Common myeloid progenitor, CD34-positive (primary cell): ENCODE results near the gene APOO.

Experiments used
- CTCF ChIA-PET: fragments of 350-600 bp; sonication (Branson Sonifier 250); formaldehyde crosslinking; loops from one replicate; lab custom pipeline; 2021; ENCODE audit warnings: antibody characterized with exemption; lab: Charles Lee
- POLR2A ChIA-PET: fragments of 350-600 bp; sonication (Branson Sonifier 250); formaldehyde crosslinking; loops from one replicate; lab custom pipeline; 2021; ENCODE audit warnings: antibody characterized with exemption; lab: Charles Lee
- DNase-seq, 3 donors: peaks; one replicate each; pipeline versions ENCODE4 v3.0.0 to v3.0.0-alpha.2; 2013
- H3K27ac ChIP-seq, 2 experiments: 1 replicate in 1 of 2; 2 replicates in 1 of 2; pipeline ENCODE4 v1.7.0; 2013; ENCODE audit warnings: inconsistent platforms in 2 of 2, low read length in 2 of 2, mild to moderate bottlenecking in 2 of 2, low read depth in 1 of 2, moderate library complexity in 1 of 2; ENCODE audit not compliant: severe bottlenecking in 2 of 2, insufficient read depth in 1 of 2, poor library complexity in 1 of 2
- H3K27me3 ChIP-seq, 5 experiments: replicated peaks in 2 of 5; 1 replicate in 3 of 5; 2 replicates in 2 of 5; pipeline versions ENCODE4 v1.6.1 to v1.7.0; 2013; ENCODE audit warnings: low read length in 4 of 5, mild to moderate bottlenecking in 2 of 5, moderate library complexity in 2 of 5, inconsistent platforms in 1 of 5; ENCODE audit not compliant: insufficient read depth in 5 of 5, control insufficient read depth in 4 of 5
- H3K36me3 ChIP-seq, 4 experiments: 1 replicate in 2 of 4; 2 replicates in 2 of 4; pipeline versions ENCODE4 v1.6.1 to v1.7.0; 2013; ENCODE audit warnings: low read length in 3 of 4, control low read depth in 1 of 4, mild to moderate bottlenecking in 1 of 4; ENCODE audit not compliant: control insufficient read depth in 4 of 4, insufficient read depth in 4 of 4
- H3K4me1 ChIP-seq, 4 experiments: 1 replicate in 3 of 4; 2 replicates in 1 of 4; pipeline versions ENCODE4 v1.6.1 to v1.7.1; 2013; ENCODE audit warnings: low read length in 3 of 4, mild to moderate bottlenecking in 3 of 4, control low read depth in 1 of 4, inconsistent platforms in 1 of 4, moderate library complexity in 1 of 4; ENCODE audit not compliant: control insufficient read depth in 4 of 4, insufficient read depth in 4 of 4; ENCODE audit errors: control extremely low read depth in 1 of 4
- H3K4me3 ChIP-seq, 7 experiments: 1 replicate in 4 of 7; 2 replicates in 3 of 7; pipeline versions ENCODE4 v1.5.1 to v1.7.0; 2013; ENCODE audit warnings: mild to moderate bottlenecking in 7 of 7, low read length in 6 of 7, moderate library complexity in 6 of 7, inconsistent platforms in 2 of 7, low read depth in 2 of 7, control low read depth in 1 of 7; ENCODE audit not compliant: insufficient read depth in 4 of 7, control insufficient read depth in 1 of 7; ENCODE audit errors: extremely low read depth in 1 of 7
- H3K9me3 ChIP-seq, 5 experiments: 1 replicate in 4 of 5; 2 replicates in 1 of 5; pipeline versions ENCODE4 v1.6.1 to v1.7.1; 2013; ENCODE audit warnings: low read length in 4 of 5, mild to moderate bottlenecking in 2 of 5, inconsistent platforms in 1 of 5, low read depth in 1 of 5, moderate library complexity in 1 of 5; ENCODE audit not compliant: control insufficient read depth in 4 of 5, insufficient read depth in 2 of 5; ENCODE audit errors: control extremely low read depth in 1 of 5
- WGBS: methylation state at CpG from one replicate; pipeline ENCODE4 v1.1.5; 2013; ENCODE audit not compliant: insufficient coverage; 5-methylcytosine and 5-hydroxymethylcytosine counted together

APOO gene

GRCh38 chrX:23792861-23793553 lies 114.7 kb downstream of the APOO start:
- CTCF ChIA-PET = interaction anchor here (1.3 kb wide), 1 partner anchor 10 kb away, joined by 3 read pairs; the partner anchor contains the start of gene SAT1
- no peak for DNase-seq
- Histone ChIP-seq H3K27ac (no peak overlapping the region), H3K9me3 (no peaks in the 10 kb centered on the region), H3K4me1 (no peaks in the 10 kb centered on the region), H3K4me3 (no peak overlapping the region), H3K27me3 (no peaks in the 10 kb centered on the region), H3K36me3 (no peaks in the 10 kb centered on the region)
- POLR2A ChIA-PET = no interaction called here
- 82% methylated on average over 6 of the region's 6 CpGs for WGBS

DNA sequence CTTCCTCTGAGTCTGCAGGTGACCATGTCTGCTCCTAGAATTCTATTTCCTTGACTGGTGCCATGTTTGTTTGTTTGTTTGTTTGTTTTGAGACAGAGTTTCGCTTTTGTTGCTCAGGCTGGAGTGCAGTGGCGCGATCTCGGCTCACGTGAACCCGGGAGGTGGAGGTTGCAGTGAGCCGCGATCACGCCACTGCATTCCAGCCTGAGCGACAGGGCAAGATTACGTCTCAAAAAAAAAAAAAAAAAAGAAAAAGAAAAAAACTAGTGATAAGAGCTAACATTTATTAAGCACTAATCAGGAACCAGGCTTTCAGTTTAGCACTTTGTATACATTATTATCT lies 117.6 kb downstream of the APOO start:
- H3K4me3 ChIP-seq = no peak overlapping the region
- no peak overlapping the region for H3K27ac ChIP-seq
- POLR2A ChIA-PET = interaction anchor here (0.6 kb wide), 1 partner anchor 13 kb away, joined by 3 read pairs; no protein-coding TSS in a partner anchor
- H3K27me3 ChIP-seq = no peaks in the 10 kb centered on the region
- no peak for DNase-seq
- peaks cover 0 to 7% (median 4%) of the 10 kb centered on the region in 4 experiments for H3K36me3 ChIP-seq
- H3K4me1 ChIP-seq = peaks cover 0 to 3% (median under 1%) of the 10 kb centered on the region in 4 experiments
- 89% methylated on average over 8 of the region's 11 CpGs for WGBS
- CTCF ChIA-PET = interaction anchor here (1.1 kb wide), 1 partner anchor 80 kb away, joined by 3 read pairs; no protein-coding TSS in a partner anchor
- H3K9me3 ChIP-seq = no peaks in the 10 kb centered on the region

DNA sequence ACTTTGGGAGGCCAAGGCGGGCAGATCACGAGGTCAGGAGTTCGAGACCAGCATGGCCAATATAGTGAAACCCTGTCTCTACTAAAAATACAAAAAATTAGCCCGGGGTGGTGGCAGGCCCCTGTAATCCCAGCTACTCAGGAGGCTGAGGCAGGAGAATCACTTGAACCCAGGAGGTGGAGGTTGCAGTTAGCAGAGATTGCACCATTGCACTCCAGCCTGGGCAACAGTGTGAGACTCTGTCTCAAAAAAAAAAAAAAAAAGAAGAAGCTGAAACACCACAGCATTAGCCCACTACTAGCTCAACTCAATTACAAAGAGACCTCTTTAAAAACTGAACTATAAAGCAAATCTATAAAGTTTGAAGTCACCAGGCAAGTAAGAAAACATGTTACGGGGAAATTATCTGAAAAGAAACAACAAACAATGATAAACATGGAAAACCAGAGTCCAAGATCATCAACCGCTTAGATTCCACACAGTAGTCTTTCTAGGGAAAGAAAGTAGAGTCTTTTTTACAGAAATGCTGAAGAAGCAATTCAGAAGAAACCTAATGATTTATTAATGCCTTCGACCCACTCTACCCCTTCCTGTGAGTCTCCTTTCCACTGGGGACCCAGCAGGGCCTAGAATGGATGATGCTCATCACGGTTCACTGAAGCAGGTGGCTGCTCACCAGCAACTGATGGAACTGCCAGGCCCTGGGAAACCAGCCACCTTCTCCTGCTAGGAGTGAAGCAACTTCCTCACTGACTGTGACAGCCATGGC lies 118.2 kb downstream of the APOO start:
- no peak overlapping the region for H3K4me3 ChIP-seq
- POLR2A ChIA-PET = no interaction called here
- CTCF ChIA-PET = interaction anchor here (0.6 kb wide), 1 partner anchor 119 kb away, joined by 3 read pairs; no protein-coding TSS in a partner anchor

GRCh38 chrX:23788946-23789345 lies 118.8 kb downstream of the APOO start:
- POLR2A ChIA-PET = no interaction called here
- H3K9me3 ChIP-seq = no peaks in the 10 kb centered on the region
- H3K27ac ChIP-seq = no peak overlapping the region
- WGBS = 86% methylated on average over 1 of the region's 4 CpGs
- H3K4me1 ChIP-seq = peaks cover 0 to 7% (median 3%) of the 10 kb centered on the region in 4 experiments
- H3K27me3 ChIP-seq = no peaks in the 10 kb centered on the region
- DNase-seq = no peak
- H3K4me3 ChIP-seq = no peak overlapping the region
- CTCF ChIA-PET = no interaction called here
- H3K36me3 ChIP-seq = peaks cover 0 to 7% (median 4%) of the 10 kb centered on the region in 4 experiments

More for the DNA sequence above, 118.2 kb downstream of the APOO start:
- DNase-seq = no peak
- Histone ChIP-seq H3K27me3 (no peaks in the 10 kb centered on the region), H3K36me3 (peaks cover 0 to 7% (median 4%) of the 10 kb centered on the region in 4 experiments), H3K9me3 (no peaks in the 10 kb centered on the region), H3K27ac (no peak overlapping the region), H3K4me1 (peaks cover 0 to 6% (median 3%) of the 10 kb centered on the region in 4 experiments)
- WGBS = 84% methylated on average over 7 of the region's 8 CpGs

GRCh38 chrX:23788521-23788920 lies 119.2 kb downstream of the APOO start:
- Histone ChIP-seq H3K36me3 (peaks cover 0 to 7% (median 4%) of the 10 kb centered on the region in 4 experiments), H3K9me3 (no peaks in the 10 kb centered on the region), H3K4me3 (no peak overlapping the region), H3K27ac (no peak overlapping the region), H3K27me3 (no peaks in the 10 kb centered on the region), H3K4me1 (peaks cover 0 to 7% (median 3%) of the 10 kb centered on the region in 4 experiments)
- ChIA-PET POLR2A (no interaction called here), CTCF (no interaction called here)
- DNase-seq = no peak

DNA sequence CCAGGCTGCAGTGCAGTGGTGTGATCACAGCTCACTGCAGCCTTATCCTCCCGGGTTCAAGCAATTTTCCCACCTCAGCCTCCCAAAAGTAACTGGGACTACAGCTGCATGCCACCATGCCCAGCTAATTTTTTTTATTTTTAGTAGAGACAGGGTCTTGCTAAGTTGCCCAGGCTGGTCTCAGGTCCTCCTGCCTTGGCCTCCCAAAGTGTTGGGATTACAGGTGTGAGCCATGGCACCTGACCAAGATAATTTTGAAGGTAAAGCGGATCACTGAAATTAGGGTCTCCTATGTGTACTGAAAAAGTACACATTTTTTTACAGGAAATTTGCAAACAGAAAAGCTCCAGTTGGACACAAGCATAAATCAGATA lies 120.0 kb downstream of the APOO start:
- CTCF ChIA-PET = no interaction called here
- Histone ChIP-seq H3K36me3 (peaks cover 0 to 7% (median 4%) of the 10 kb centered on the region in 4 experiments), H3K9me3 (no peaks in the 10 kb centered on the region), H3K27ac (no peak overlapping the region), H3K27me3 (no peaks in the 10 kb centered on the region), H3K4me3 (no peak overlapping the region), H3K4me1 (peaks cover under 1 to 7% (median 3%) of the 10 kb centered on the region in 4 experiments)
- no peak for DNase-seq
- 90% methylated on average over 2 of the region's 2 CpGs for WGBS
- POLR2A ChIA-PET = no interaction called here
